Measurements from ENCODE around the gene MATCAP1. TPM values are rescaled to one million over a fixed set of nuclear protein-coding genes. Genes with fewer than 3 reads are reported as not detected.

MATCAP1 gene
- total and polyA plus RNA-seq, 4 donors, result 1.5 to 4.8 (median 3.2) TPM

DNA sequence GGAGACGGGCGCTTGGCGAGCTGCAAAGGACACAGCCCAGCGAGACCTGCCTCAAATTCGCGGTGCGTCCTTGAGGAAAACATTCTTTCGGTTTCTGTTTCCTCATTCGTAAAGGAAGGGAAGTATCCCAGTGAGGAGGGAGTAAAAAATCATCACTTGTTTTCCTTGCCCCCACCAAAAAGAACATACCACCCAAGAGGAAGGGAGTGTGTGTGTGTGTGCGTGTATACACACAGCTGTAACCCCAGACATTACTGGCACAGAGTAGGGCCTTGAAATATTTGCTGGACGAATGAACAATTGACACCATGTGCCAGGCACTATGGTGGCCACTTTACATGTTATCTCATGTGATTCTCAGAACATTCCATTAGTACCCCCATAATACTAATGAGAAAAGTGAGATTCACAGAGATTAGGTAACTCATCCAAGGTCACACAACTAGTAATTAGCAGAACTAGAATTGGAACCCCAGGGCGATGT lies 1.9 kb upstream of the MATCAP1 start:
- no peak overlapping the region for H3K27ac ChIP-seq (ENCODE audit: low read depth in 1 of 2, low read length in 2 of 2)
- no peak overlapping the region for H3K4me3 ChIP-seq (ENCODE audit: low read depth in 1 of 3, low read length in 3 of 3)
- H3K4me1 ChIP-seq (ENCODE audit: control insufficient read depth in 4 of 4, insufficient read depth in 4 of 4, low read length in 3 of 4), result peaks cover 8 to 28% (median 19%) of the 10 kb centered on the region in 4 donors
- H3K9ac ChIP-seq (ENCODE audit: low read depth in 1 of 2, low read length in 2 of 2), result no peak overlapping the region
- WGBS, result 10% methylated on average over 12 of the region's 12 CpGs
- no peaks in the 10 kb centered on the region for H3K27me3 ChIP-seq (ENCODE audit: control insufficient read depth in 4 of 4, insufficient read depth in 4 of 4, low read length in 3 of 4)
- H3K9me3 ChIP-seq (ENCODE audit: control insufficient read depth in 4 of 4, low read length in 3 of 4), result no peaks in the 10 kb centered on the region
- no peaks in the 10 kb centered on the region for H3K36me3 ChIP-seq (ENCODE audit: control insufficient read depth in 4 of 4, insufficient read depth in 3 of 4, low read depth in 1 of 4, low read length in 3 of 4)
- TF ChIP-seq HNF4G (IDR thresholded peaks at IDR 0.05) (no peak), GABPA (IDR thresholded peaks at IDR 0.05 in 1 of 2, conservative IDR thresholded peaks at IDR 0.05 in 1 of 2) (no peak), FOXA1 (IDR thresholded peaks at IDR 0.05) (no peak), SP1 (IDR thresholded peaks at IDR 0.05) (peak; percentile 1)
- DNase-seq (ENCODE audit: low spot score), result no peak

DNA sequence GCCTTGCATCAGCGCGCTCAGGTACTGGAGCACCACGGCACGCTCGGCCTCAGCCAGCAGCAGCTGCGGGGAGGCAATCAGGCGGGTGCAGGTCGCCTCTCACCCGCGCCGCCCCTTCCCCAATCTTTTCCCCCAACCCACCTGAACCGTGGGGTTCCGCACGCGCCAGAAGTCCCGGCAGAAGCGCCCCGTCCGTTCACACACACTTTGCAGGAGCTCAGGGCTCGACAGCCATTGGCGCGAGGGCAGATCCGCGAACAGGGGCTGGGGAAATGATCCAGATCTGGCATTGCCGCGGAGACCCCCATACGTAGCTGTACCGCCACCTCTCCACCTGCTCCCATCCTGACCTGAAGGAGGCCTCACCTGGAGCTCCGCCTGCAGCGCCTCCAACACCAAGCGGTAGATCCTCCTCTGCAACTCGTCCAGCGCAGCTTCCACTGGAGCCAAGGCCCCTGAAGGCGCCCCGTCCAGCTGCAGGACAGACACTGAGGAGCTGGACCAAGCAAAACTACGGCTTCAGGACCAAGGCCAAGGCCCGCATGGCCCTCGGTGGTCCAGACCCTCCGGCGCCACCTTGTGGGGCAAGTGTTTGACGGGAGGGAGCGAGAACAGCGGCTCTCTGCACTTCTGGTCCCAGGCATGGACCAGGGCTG lies 1.4 kb upstream of the MATCAP1 start:
- WGBS, result 21% methylated on average over 43 of the region's 43 CpGs
- DNase-seq (ENCODE audit: low spot score), result peak; percentile 87
- H3K4me3 ChIP-seq (ENCODE audit: low read depth in 1 of 3, low read length in 3 of 3), result peak overlapping the region in 1 of 3 donors; percentile 12

More for the DNA sequence above, 1.4 kb upstream of the MATCAP1 start:
- Histone ChIP-seq H3K4me1 (ENCODE audit: control insufficient read depth in 4 of 4, insufficient read depth in 4 of 4, low read length in 3 of 4) (peaks cover 8 to 28% (median 19%) of the 10 kb centered on the region in 4 donors), H3K9me3 (ENCODE audit: control insufficient read depth in 4 of 4, low read length in 3 of 4) (no peaks in the 10 kb centered on the region), H3K9ac (ENCODE audit: low read depth in 1 of 2, low read length in 2 of 2) (no peak overlapping the region), H3K27me3 (ENCODE audit: control insufficient read depth in 4 of 4, insufficient read depth in 4 of 4, low read length in 3 of 4) (no peaks in the 10 kb centered on the region), H3K36me3 (ENCODE audit: control insufficient read depth in 4 of 4, insufficient read depth in 3 of 4, low read depth in 1 of 4, low read length in 3 of 4) (no peaks in the 10 kb centered on the region), H3K27ac (ENCODE audit: low read depth in 1 of 2, low read length in 2 of 2) (no peak overlapping the region)
- TF ChIP-seq RXRA (IDR thresholded peaks at IDR 0.05), result peak in 1 of 2 donors; percentile 26
- TF ChIP-seq, protein P1, sequence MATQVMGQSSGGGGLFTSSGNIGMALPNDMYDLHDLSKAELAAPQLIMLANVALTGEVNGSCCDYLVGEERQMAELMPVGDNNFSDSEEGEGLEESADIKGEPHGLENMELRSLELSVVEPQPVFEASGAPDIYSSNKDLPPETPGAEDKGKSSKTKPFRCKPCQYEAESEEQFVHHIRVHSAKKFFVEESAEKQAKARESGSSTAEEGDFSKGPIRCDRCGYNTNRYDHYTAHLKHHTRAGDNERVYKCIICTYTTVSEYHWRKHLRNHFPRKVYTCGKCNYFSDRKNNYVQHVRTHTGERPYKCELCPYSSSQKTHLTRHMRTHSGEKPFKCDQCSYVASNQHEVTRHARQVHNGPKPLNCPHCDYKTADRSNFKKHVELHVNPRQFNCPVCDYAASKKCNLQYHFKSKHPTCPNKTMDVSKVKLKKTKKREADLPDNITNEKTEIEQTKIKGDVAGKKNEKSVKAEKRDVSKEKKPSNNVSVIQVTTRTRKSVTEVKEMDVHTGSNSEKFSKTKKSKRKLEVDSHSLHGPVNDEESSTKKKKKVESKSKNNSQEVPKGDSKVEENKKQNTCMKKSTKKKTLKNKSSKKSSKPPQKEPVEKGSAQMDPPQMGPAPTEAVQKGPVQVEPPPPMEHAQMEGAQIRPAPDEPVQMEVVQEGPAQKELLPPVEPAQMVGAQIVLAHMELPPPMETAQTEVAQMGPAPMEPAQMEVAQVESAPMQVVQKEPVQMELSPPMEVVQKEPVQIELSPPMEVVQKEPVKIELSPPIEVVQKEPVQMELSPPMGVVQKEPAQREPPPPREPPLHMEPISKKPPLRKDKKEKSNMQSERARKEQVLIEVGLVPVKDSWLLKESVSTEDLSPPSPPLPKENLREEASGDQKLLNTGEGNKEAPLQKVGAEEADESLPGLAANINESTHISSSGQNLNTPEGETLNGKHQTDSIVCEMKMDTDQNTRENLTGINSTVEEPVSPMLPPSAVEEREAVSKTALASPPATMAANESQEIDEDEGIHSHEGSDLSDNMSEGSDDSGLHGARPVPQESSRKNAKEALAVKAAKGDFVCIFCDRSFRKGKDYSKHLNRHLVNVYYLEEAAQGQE (IDR thresholded peaks at IDR 0.05), result peak; percentile 97
- peak; percentile 78 to 92 for TF ChIP-seq RAD21 (IDR thresholded peaks at IDR 0.05)
- no peak for TF ChIP-seq FOXA2 (IDR thresholded peaks at IDR 0.05)
- TF ChIP-seq, protein P2, sequence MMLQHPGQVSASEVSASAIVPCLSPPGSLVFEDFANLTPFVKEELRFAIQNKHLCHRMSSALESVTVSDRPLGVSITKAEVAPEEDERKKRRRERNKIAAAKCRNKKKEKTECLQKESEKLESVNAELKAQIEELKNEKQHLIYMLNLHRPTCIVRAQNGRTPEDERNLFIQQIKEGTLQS (IDR thresholded peaks at IDR 0.05), result no peak
- peak; percentile 27 for TF ChIP-seq SP1 (IDR thresholded peaks at IDR 0.05)
- TF ChIP-seq, protein P3, sequence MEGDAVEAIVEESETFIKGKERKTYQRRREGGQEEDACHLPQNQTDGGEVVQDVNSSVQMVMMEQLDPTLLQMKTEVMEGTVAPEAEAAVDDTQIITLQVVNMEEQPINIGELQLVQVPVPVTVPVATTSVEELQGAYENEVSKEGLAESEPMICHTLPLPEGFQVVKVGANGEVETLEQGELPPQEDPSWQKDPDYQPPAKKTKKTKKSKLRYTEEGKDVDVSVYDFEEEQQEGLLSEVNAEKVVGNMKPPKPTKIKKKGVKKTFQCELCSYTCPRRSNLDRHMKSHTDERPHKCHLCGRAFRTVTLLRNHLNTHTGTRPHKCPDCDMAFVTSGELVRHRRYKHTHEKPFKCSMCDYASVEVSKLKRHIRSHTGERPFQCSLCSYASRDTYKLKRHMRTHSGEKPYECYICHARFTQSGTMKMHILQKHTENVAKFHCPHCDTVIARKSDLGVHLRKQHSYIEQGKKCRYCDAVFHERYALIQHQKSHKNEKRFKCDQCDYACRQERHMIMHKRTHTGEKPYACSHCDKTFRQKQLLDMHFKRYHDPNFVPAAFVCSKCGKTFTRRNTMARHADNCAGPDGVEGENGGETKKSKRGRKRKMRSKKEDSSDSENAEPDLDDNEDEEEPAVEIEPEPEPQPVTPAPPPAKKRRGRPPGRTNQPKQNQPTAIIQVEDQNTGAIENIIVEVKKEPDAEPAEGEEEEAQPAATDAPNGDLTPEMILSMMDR (IDR thresholded peaks at IDR 0.05; ENCODE audit: low read depth, low read length, missing input control), result peak; percentile 69

Data from liver (tissue), 9 donors.